Measurements from ENCODE around the gene KCNJ6. TPM values are rescaled to one million over a fixed set of nuclear protein-coding genes. Genes with fewer than 3 reads are reported as not detected.

KCNJ6 gene
- total and polyA plus RNA-seq, 9 of the 15 experiments (the other 6 are each of a cell fraction or from before 2014, with no cell fraction given), result 0.06 to 0.21 (median 0.13) TPM; not detected in 1

DNA sequence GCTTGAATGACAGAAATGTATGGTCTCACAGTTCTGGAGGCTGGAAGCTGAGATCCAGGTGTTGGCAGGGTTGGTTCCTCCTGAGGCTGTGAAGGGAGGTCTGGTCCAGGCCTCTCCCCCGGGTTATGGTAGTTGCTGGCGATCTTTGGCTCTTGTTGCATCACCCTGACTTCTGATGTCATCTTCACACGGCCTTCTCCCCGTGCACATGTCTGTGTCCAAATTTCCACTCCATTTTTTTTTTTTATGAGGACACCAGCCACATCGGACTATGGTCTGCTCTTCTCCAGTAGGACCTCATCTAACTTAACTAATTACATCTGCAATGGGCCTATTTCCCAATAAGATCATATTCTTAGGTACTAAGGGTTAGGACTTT, 232.2 kb downstream of the KCNJ6 start (continued):
- TF ChIP-seq BHLHE40 (IDR thresholded peaks at IDR 0.05; ENCODE audit: low read length) (no peak), PTRF (tag; IDR thresholded peaks at IDR 0.05) (no peak), JUNB (CRISPR knock-in tag; conservative IDR thresholded peaks at IDR 0.05) (no peak), CXXC5 (CRISPR knock-in tag; IDR thresholded peaks at IDR 0.05) (peak; percentile 26; the same call in 1 of the 2 replicates), CEBPB (tag; IDR thresholded peaks at IDR 0.05) (peak; percentile 53), JUND (IDR thresholded peaks at IDR 0.05; ENCODE audit: borderline replicate concordance, low read depth, low read length) (peak; percentile 49), JUND (tag; IDR thresholded peaks at IDR 0.05; ENCODE audit: borderline replicate concordance, low read depth, low read length) (no peak), SIRT6 (IDR thresholded peaks at IDR 0.05; ENCODE audit: low read depth, low read length) (no peak), NFATC3 (IDR thresholded peaks at IDR 0.05) (no peak), ZNF79 (CRISPR knock-in tag; IDR thresholded peaks at IDR 0.05; ENCODE audit: low read depth) (no peak), ATF1 (CRISPR knock-in tag; IDR thresholded peaks at IDR 0.05) (no peak), ATF1 (tag; IDR thresholded peaks at IDR 0.05) (no peak), YBX1 (IDR thresholded peaks at IDR 0.05) (no peak), ZNF830 (CRISPR knock-in tag; IDR thresholded peaks at IDR 0.05) (no peak), DNMT1 (IDR thresholded peaks at IDR 0.05) (no peak), MYC (IDR thresholded peaks at IDR 0.05; ENCODE audit: low read depth, low read length) (no peak), MYC (CRISPR knock-in tag; IDR thresholded peaks at IDR 0.05; ENCODE audit: borderline replicate concordance, low read depth) (no peak), TAF15 (IDR thresholded peaks at IDR 0.05; ENCODE audit: low read depth, low read length) (no peak), TRIM24 (IDR thresholded peaks at IDR 0.05) (peak in 1 of 2 experiments; percentile 31; a peak in 2 of 4 replicates), MCM5 (IDR thresholded peaks at IDR 0.05; ENCODE audit: low read depth) (no peak), ZNF583 (CRISPR knock-in tag; IDR thresholded peaks at IDR 0.05) (no peak), GTF2A2 (tag; IDR thresholded peaks at IDR 0.05) (no peak), PHTF2 (CRISPR knock-in tag; IDR thresholded peaks at IDR 0.05) (no peak), SMARCC2 (IDR thresholded peaks at IDR 0.05; ENCODE audit: low read depth) (no peak), RUNX1 (IDR thresholded peaks at IDR 0.05; ENCODE audit: low read depth) (no peak), EWSR1 (IDR thresholded peaks at IDR 0.05; ENCODE audit: borderline replicate concordance, low read depth, partially characterized antibody) (no peak), MCM2 (IDR thresholded peaks at IDR 0.05; ENCODE audit: low read depth) (no peak), PTBP1 (IDR thresholded peaks at IDR 0.05; ENCODE audit: low read depth, low read length) (no peak)
- TF ChIP-seq, protein P1, sequence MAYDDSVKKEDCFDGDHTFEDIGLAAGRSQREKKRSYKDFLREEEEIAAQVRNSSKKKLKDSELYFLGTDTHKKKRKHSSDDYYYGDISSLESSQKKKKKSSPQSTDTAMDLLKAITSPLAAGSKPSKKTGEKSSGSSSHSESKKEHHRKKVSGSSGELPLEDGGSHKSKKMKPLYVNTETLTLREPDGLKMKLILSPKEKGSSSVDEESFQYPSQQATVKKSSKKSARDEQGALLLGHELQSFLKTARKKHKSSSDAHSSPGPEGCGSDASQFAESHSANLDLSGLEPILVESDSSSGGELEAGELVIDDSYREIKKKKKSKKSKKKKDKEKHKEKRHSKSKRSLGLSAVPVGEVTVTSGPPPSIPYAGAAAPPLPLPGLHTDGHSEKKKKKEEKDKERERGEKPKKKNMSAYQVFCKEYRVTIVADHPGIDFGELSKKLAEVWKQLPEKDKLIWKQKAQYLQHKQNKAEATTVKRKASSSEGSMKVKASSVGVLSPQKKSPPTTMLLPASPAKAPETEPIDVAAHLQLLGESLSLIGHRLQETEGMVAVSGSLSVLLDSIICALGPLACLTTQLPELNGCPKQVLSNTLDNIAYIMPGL (CRISPR knock-in tag; IDR thresholded peaks at IDR 0.05), result no peak
- TF ChIP-seq, protein P2, sequence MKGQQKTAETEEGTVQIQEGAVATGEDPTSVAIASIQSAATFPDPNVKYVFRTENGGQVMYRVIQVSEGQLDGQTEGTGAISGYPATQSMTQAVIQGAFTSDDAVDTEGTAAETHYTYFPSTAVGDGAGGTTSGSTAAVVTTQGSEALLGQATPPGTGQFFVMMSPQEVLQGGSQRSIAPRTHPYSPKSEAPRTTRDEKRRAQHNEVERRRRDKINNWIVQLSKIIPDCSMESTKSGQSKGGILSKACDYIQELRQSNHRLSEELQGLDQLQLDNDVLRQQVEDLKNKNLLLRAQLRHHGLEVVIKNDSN (CRISPR knock-in tag; IDR thresholded peaks at IDR 0.05), result no peak

All from K562 (cell line).